GM12878 (cell line): ENCODE results near the gene NUB1. TPM values are rescaled to one million over a fixed set of nuclear protein-coding genes. Genes with fewer than 3 reads are reported as not detected.
A peak's percentile ranks its signal among the peaks of the same experiment; 100 is the strongest.

ENCODE experiments used
- CREB1 ChIP-seq: IDR thresholded peaks from 2 replicates; pipeline ENCODE4 v1.6.1; 2012; ENCODE audit warnings: low read depth, mild to moderate bottlenecking, inconsistent platforms
- CREM ChIP-seq: IDR thresholded peaks from 2 replicates; pipeline ENCODE4 v1.6.1; 2014; ENCODE audit warnings: antibody characterized with exemption, low read depth
- E2F4 ChIP-seq: IDR thresholded peaks from 2 replicates; pipeline ENCODE4 v1.6.1; 2012; ENCODE audit warnings: low read depth, low read length, improper control_type of control experiment
- NBN ChIP-seq: fragments of 450-650 bp; IDR thresholded peaks from 2 replicates; pipeline ENCODE4 v1.6.1; 2016
- NFYB ChIP-seq: IDR thresholded peaks from 2 replicates; pipeline ENCODE4 v1.6.1; 2011; ENCODE audit warnings: low read depth, mild to moderate bottlenecking, low read length, improper control_type of control experiment, moderate library complexity; ENCODE audit not compliant: insufficient read depth
- PBX3 ChIP-seq: IDR thresholded peaks from 2 replicates; pipeline ENCODE4 v1.6.1; 2011; ENCODE audit warnings: mild to moderate bottlenecking, low read depth, low read length, moderate library complexity; ENCODE audit not compliant: insufficient replicate concordance
- TCF12 ChIP-seq: IDR thresholded peaks from 2 replicates; pipeline ENCODE4 v1.6.1; 2011; ENCODE audit warnings: low read depth, mild to moderate bottlenecking, low read length
- polyA plus RNA-seq, 11 experiments: library from polyadenylated mRNA; depleted of rRNA in 4 of 11; unstranded in 6 of 11; stranded (reverse) in 5 of 11; fragments of >200 nt; fragmentation: Nextera tagmentation in 4 of 11; fragmentation: Illumina TruSeq in 1 of 11; extraction: Ambion mirVana in 4 of 11; extraction: Trizol in 1 of 11; gene quantifications; 1 replicate in 1 of 11; 2 replicates in 10 of 11; pipeline versions ENCODE4 v1.2.1 to v1.2.3, GENCODE V29; 2011 to 2016; ENCODE audit warnings: inconsistent platforms in 2 of 11, missing spikeins in 2 of 11, low read depth in 1 of 11
- total RNA-seq, 4 experiments: library from RNA; depleted of rRNA in 3 of 4; stranded (reverse); fragments of >200 nt in 3 of 4; fragmentation: Illumina TruSeq in 1 of 4; extraction: Trizol in 1 of 4; gene quantifications; 2 replicates each; pipeline versions ENCODE4 v1.2.1 to v1.2.3, GENCODE V29; 2013 to 2021
- TF ChIP-seq, protein P1 (sequence below): fragments of 450-650 bp; IDR thresholded peaks from 2 replicates; pipeline ENCODE4 v1.6.1; 2017; ENCODE audit warnings: low read depth, mild to moderate bottlenecking, moderate library complexity
- TF ChIP-seq, protein P2 (sequence below), 3 experiments: IDR thresholded peaks in 2 of 3; conservative IDR thresholded peaks in 1 of 3; 2 replicates each; pipeline ENCODE4 v1.5.1; 2011; ENCODE audit warnings: low read depth in 3 of 3, low read length in 3 of 3, mild to moderate bottlenecking in 3 of 3, control low read depth in 2 of 3, moderate library complexity in 2 of 3, inconsistent platforms in 1 of 3, mixed read lengths in 1 of 3; ENCODE audit not compliant: control insufficient read depth in 2 of 3, insufficient read depth in 1 of 3; ENCODE audit errors: extremely low read depth in 1 of 3
- TF ChIP-seq, protein P3 (sequence below): fragments of 450-650 bp; IDR thresholded peaks from 2 replicates; pipeline ENCODE4 v1.6.1; 2017; ENCODE audit warnings: mild to moderate bottlenecking, low read depth, inconsistent platforms; ENCODE audit not compliant: poor library complexity, severe bottlenecking

NUB1 gene
- total and polyA plus RNA-seq, 10 of the 15 experiments (the other 5 are each of a cell fraction or from before 2014, with no cell fraction given), result 24.1 to 102 (median 49.0) TPM

- TF ChIP-seq, protein P1, sequence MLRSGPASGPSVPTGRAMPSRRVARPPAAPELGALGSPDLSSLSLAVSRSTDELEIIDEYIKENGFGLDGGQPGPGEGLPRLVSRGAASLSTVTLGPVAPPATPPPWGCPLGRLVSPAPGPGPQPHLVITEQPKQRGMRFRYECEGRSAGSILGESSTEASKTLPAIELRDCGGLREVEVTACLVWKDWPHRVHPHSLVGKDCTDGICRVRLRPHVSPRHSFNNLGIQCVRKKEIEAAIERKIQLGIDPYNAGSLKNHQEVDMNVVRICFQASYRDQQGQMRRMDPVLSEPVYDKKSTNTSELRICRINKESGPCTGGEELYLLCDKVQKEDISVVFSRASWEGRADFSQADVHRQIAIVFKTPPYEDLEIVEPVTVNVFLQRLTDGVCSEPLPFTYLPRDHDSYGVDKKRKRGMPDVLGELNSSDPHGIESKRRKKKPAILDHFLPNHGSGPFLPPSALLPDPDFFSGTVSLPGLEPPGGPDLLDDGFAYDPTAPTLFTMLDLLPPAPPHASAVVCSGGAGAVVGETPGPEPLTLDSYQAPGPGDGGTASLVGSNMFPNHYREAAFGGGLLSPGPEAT, result peak; percentile 58; the same call in 1 of the 2 replicates
- TF ChIP-seq, protein P2, sequence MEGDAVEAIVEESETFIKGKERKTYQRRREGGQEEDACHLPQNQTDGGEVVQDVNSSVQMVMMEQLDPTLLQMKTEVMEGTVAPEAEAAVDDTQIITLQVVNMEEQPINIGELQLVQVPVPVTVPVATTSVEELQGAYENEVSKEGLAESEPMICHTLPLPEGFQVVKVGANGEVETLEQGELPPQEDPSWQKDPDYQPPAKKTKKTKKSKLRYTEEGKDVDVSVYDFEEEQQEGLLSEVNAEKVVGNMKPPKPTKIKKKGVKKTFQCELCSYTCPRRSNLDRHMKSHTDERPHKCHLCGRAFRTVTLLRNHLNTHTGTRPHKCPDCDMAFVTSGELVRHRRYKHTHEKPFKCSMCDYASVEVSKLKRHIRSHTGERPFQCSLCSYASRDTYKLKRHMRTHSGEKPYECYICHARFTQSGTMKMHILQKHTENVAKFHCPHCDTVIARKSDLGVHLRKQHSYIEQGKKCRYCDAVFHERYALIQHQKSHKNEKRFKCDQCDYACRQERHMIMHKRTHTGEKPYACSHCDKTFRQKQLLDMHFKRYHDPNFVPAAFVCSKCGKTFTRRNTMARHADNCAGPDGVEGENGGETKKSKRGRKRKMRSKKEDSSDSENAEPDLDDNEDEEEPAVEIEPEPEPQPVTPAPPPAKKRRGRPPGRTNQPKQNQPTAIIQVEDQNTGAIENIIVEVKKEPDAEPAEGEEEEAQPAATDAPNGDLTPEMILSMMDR (IDR thresholded peaks at IDR 0.05 in 2 of 3, conservative IDR thresholded peaks at IDR 0.05 in 1 of 3; ENCODE audit: control insufficient read depth in 2 of 3, extremely low read depth in 1 of 3, insufficient read depth in 1 of 3, low read depth in 3 of 3, low read length in 3 of 3), result peak in 2 of 3 experiments; percentile 4 to 16; a peak in 2 of 6 replicates
- TF ChIP-seq NFYB (0 out of 2 replicates have a peak, but pooled peaks have one; percentile 8), PBX3 (no peak), TCF12 (0 out of 2 replicates have a peak, but pooled peaks have one; percentile 2), E2F4 (no peak), CREM (peak; percentile 55), NBN (0 out of 2 replicates have a peak, but pooled peaks have one; percentile 44), CREB1 (0 out of 2 replicates have a peak, but pooled peaks have one; percentile 47)
- TF ChIP-seq, protein P3, sequence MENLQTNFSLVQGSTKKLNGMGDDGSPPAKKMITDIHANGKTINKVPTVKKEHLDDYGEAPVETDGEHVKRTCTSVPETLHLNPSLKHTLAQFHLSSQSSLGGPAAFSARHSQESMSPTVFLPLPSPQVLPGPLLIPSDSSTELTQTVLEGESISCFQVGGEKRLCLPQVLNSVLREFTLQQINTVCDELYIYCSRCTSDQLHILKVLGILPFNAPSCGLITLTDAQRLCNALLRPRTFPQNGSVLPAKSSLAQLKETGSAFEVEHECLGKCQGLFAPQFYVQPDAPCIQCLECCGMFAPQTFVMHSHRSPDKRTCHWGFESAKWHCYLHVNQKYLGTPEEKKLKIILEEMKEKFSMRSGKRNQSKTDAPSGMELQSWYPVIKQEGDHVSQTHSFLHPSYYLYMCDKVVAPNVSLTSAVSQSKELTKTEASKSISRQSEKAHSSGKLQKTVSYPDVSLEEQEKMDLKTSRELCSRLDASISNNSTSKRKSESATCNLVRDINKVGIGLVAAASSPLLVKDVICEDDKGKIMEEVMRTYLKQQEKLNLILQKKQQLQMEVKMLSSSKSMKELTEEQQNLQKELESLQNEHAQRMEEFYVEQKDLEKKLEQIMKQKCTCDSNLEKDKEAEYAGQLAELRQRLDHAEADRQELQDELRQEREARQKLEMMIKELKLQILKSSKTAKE, result peak; percentile 23
Observed at GRCh38 chr7:151339651-151340382, 1.8 kb upstream of the NUB1 start (continued).
